ENCODE measurements around the gene TCHHL1. TPM values are rescaled to one million over a fixed set of nuclear protein-coding genes. Genes with fewer than 3 reads are reported as not detected.
A peak's percentile ranks its signal among the peaks of the same experiment; 100 is the strongest.
"Not testable (repeated sequence)": the region's sequence is repeated elsewhere in the genome, so short reads cannot be mapped to it uniquely, and the experiment has no call there.

The TCHHL1 gene
- total RNA-seq, 1 donor from 2014 or later, result not detected

- Mint-ChIP-seq H3K4me1 (ENCODE audit: low read depth) (peaks cover 12% of the 10 kb centered on the region), H3K36me3 (ENCODE audit: low read depth) (peaks cover 7% of the 10 kb centered on the region), H3K4me3 (no peak overlapping the region), H3K27me3 (ENCODE audit: insufficient read depth) (peaks cover 31% of the 10 kb centered on the region), H3K27ac (no peak overlapping the region), H3K9me3 (peaks cover 4% of the 10 kb centered on the region)
- intact Hi-C loops (cut with micrococcal nuclease), result loop anchor here (2.0 to 5.0 kb wide), 2 partner anchors 15 to 58 kb away; no protein-coding TSS in a partner anchor
- DNase-seq (ENCODE audit: low spot score), result no peak
Measured at GRCh38 chr1:152109998-152110294, 21.1 kb upstream of the TCHHL1 start.

- no peak for DNase-seq (ENCODE audit: low spot score)
- peaks cover 7% of the 10 kb centered on the region for H3K36me3 Mint-ChIP-seq (ENCODE audit: low read depth)
Measured at GRCh38 chr1:152109231-152109997, 20.6 kb upstream of the TCHHL1 start.

GRCh38 chr1:152108882-152109222 lies 20.0 kb upstream of the TCHHL1 start:
- DNase-seq (ENCODE audit: low spot score), result no peak
- intact Hi-C loops (cut with micrococcal nuclease), result no loop called here
- peaks cover 7% of the 10 kb centered on the region for H3K36me3 Mint-ChIP-seq (ENCODE audit: low read depth)
- no peak overlapping the region for H3K4me3 Mint-ChIP-seq
- H3K4me1 Mint-ChIP-seq (ENCODE audit: low read depth), result peaks cover 12% of the 10 kb centered on the region
- H3K9me3 Mint-ChIP-seq, result peaks cover 4% of the 10 kb centered on the region
- H3K27me3 Mint-ChIP-seq (ENCODE audit: insufficient read depth), result peaks cover 37% of the 10 kb centered on the region
- H3K27ac Mint-ChIP-seq, result no peak overlapping the region

More at GRCh38 chr1:152109231-152109997, 20.6 kb upstream of the TCHHL1 start:
- peaks cover 12% of the 10 kb centered on the region for H3K4me1 Mint-ChIP-seq (ENCODE audit: low read depth)
- peaks cover 4% of the 10 kb centered on the region for H3K9me3 Mint-ChIP-seq
- intact Hi-C loops (cut with micrococcal nuclease), result no loop called here
- peaks cover 36% of the 10 kb centered on the region for H3K27me3 Mint-ChIP-seq (ENCODE audit: insufficient read depth)
- H3K27ac Mint-ChIP-seq, result no peak overlapping the region
- H3K4me3 Mint-ChIP-seq, result no peak overlapping the region

GRCh38 chr1:152107984-152108881 lies 19.4 kb upstream of the TCHHL1 start:
- intact Hi-C loops (cut with micrococcal nuclease), result no loop called here
- Mint-ChIP-seq H3K27ac (no peak overlapping the region), H3K27me3 (ENCODE audit: insufficient read depth) (peaks cover 42% of the 10 kb centered on the region), H3K36me3 (ENCODE audit: low read depth) (peaks cover 7% of the 10 kb centered on the region), H3K4me3 (peak overlapping the region; percentile 43), H3K4me1 (ENCODE audit: low read depth) (peaks cover 12% of the 10 kb centered on the region), H3K9me3 (peaks cover 4% of the 10 kb centered on the region)
- DNase-seq (ENCODE audit: low spot score), result no peak

GRCh38 chr1:152107031-152107983 lies 18.4 kb upstream of the TCHHL1 start:
- Mint-ChIP-seq H3K9me3 (peaks cover 4% of the 10 kb centered on the region), H3K36me3 (ENCODE audit: low read depth) (peaks cover 6% of the 10 kb centered on the region), H3K4me1 (ENCODE audit: low read depth) (peaks cover 12% of the 10 kb centered on the region), H3K4me3 (peak overlapping the region; percentile 31), H3K27ac (peak overlapping the region; percentile 31), H3K27me3 (ENCODE audit: insufficient read depth) (peaks cover 48% of the 10 kb centered on the region)
- no peak for DNase-seq (ENCODE audit: low spot score)
- intact Hi-C loops (cut with micrococcal nuclease), result no loop called here

- Mint-ChIP-seq H3K9me3 (peaks cover 4% of the 10 kb centered on the region), H3K4me3 (no peak overlapping the region), H3K27me3 (ENCODE audit: insufficient read depth) (peaks cover 59% of the 10 kb centered on the region), H3K27ac (no peak overlapping the region), H3K36me3 (ENCODE audit: low read depth) (peaks cover 6% of the 10 kb centered on the region), H3K4me1 (ENCODE audit: low read depth) (peaks cover 12% of the 10 kb centered on the region)
- intact Hi-C loops (cut with micrococcal nuclease), result no loop called here
- no peak for DNase-seq (ENCODE audit: low spot score)
Measured at GRCh38 chr1:152104854-152105253, 16.0 kb upstream of the TCHHL1 start.

GRCh38 chr1:152096931-152097330 lies 8.1 kb upstream of the TCHHL1 start:
- peaks cover 40% of the 10 kb centered on the region for H3K27me3 Mint-ChIP-seq (ENCODE audit: insufficient read depth)

GRCh38 chr1:152086760-152087159 lies 2.1 kb downstream of the TCHHL1 start:
- H3K4me3 Mint-ChIP-seq, result no peak overlapping the region
- no peaks in the 10 kb centered on the region for H3K4me1 Mint-ChIP-seq (ENCODE audit: low read depth)
- no peaks in the 10 kb centered on the region for H3K9me3 Mint-ChIP-seq
- no peaks in the 10 kb centered on the region for H3K36me3 Mint-ChIP-seq (ENCODE audit: low read depth)
- no peak for DNase-seq (ENCODE audit: low spot score)
- H3K27ac Mint-ChIP-seq, result no peak overlapping the region
- intact Hi-C loops (cut with micrococcal nuclease), result no loop called here
- H3K27me3 Mint-ChIP-seq (ENCODE audit: insufficient read depth), result peaks cover 24% of the 10 kb centered on the region

More at GRCh38 chr1:152096931-152097330, 8.1 kb upstream of the TCHHL1 start:
- H3K36me3 Mint-ChIP-seq (ENCODE audit: low read depth), result no peaks in the 10 kb centered on the region
- intact Hi-C loops (cut with micrococcal nuclease), result no loop called here
- H3K4me1 Mint-ChIP-seq (ENCODE audit: low read depth), result no peaks in the 10 kb centered on the region
- DNase-seq (ENCODE audit: low spot score), result no peak
- H3K27ac Mint-ChIP-seq, result no peak overlapping the region
- H3K4me3 Mint-ChIP-seq, result no peak overlapping the region
- H3K9me3 Mint-ChIP-seq, result peaks cover 5% of the 10 kb centered on the region

- intact Hi-C loops (cut with micrococcal nuclease), result no loop called here
- no peak for DNase-seq (ENCODE audit: low spot score)
- H3K27ac Mint-ChIP-seq, result no peak overlapping the region
- no peaks in the 10 kb centered on the region for H3K36me3 Mint-ChIP-seq (ENCODE audit: low read depth)
- peaks cover 12% of the 10 kb centered on the region for H3K27me3 Mint-ChIP-seq (ENCODE audit: insufficient read depth)
- H3K9me3 Mint-ChIP-seq, result no peaks in the 10 kb centered on the region
- H3K4me1 Mint-ChIP-seq (ENCODE audit: low read depth), result no peaks in the 10 kb centered on the region
- H3K4me3 Mint-ChIP-seq, result no peak overlapping the region
Measured at GRCh38 chr1:152084853-152085252, 4.0 kb downstream of the TCHHL1 start.

- H3K9me3 Mint-ChIP-seq; intact Hi-C loops (cut with micrococcal nuclease); DNase-seq (ENCODE audit: low spot score); H3K4me1 Mint-ChIP-seq (ENCODE audit: low read depth); H3K27ac Mint-ChIP-seq; H3K4me3 Mint-ChIP-seq; H3K36me3 Mint-ChIP-seq (ENCODE audit: low read depth): not testable (repeated sequence)
- H3K27me3 Mint-ChIP-seq (ENCODE audit: insufficient read depth), result peaks cover 11% of the 10 kb centered on the region
Measured at GRCh38 chr1:152081026-152081425, 7.8 kb downstream of the TCHHL1 start.

- intact Hi-C loops (cut with micrococcal nuclease); H3K4me3 Mint-ChIP-seq; H3K36me3 Mint-ChIP-seq (ENCODE audit: low read depth); DNase-seq (ENCODE audit: low spot score); H3K4me1 Mint-ChIP-seq (ENCODE audit: low read depth); H3K27ac Mint-ChIP-seq; H3K9me3 Mint-ChIP-seq: not testable (repeated sequence)
- peaks cover 11% of the 10 kb centered on the region for H3K27me3 Mint-ChIP-seq (ENCODE audit: insufficient read depth)
Measured at GRCh38 chr1:152080494-152080893, 8.4 kb downstream of the TCHHL1 start.

- Mint-ChIP-seq H3K36me3 (ENCODE audit: low read depth) (no peaks in the 10 kb centered on the region), H3K4me1 (ENCODE audit: low read depth) (no peaks in the 10 kb centered on the region), H3K27ac (no peak overlapping the region), H3K9me3 (no peaks in the 10 kb centered on the region), H3K4me3 (no peak overlapping the region), H3K27me3 (ENCODE audit: insufficient read depth) (peaks cover 21% of the 10 kb centered on the region)
- DNase-seq (ENCODE audit: low spot score), result no peak
- intact Hi-C loops (cut with micrococcal nuclease), result no loop called here
Measured at GRCh38 chr1:152078831-152079441, 9.9 kb downstream of the TCHHL1 start.

Data from activated T-helper 1 cell treated with anti-CD3 and anti-CD28 coated beads, Interleukin-12 subunit alpha, Interleukin-12 subunit beta, Interleukin-2, Interleukin-4 antibody, amounts not matched to agents 30 ng/mL and 10 ng/mL and 1 ng/mL, durations not matched to agents 14 hours and 24 hours and 36 hours (primary cell).